HTERT RPE-1 (cell line): ENCODE results near the gene PCED1B.
"Not testable (repeated sequence)": the region's sequence is repeated elsewhere in the genome, so short reads cannot be mapped to it uniquely, and the experiment has no call there.

Experiments
- in situ Hi-C: fragments of 300-500 bp; cut with MboI; formaldehyde crosslinking; loops from 4 replicates; pipeline ENCODE4 v1.14.3; 2020; ENCODE audit warnings: low sequenced_read_pairs

The PCED1B gene

DNA sequence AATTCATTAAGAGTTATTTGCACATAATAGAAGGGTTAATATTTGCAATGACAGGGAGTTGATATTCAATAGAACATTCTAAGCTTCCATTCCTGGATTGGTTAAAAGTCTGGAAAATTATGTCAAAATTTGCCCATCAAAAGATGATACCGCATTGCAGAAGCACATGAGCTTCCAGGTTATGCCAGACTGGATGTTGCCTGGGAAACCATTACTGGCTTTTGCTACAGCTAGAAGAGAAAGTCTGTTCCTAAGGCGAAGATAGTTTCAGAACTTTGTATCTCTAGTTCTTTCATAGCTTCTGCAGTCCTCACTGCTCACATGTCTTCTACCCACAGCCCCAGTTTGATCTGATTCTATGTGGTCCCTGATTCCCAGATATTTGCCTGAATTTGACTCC lies 122.8 kb downstream of the PCED1B start:
- in situ Hi-C loops = no loop called here

- in situ Hi-C loops = no loop called here
Measured at GRCh38 chr12:47205532-47206449, 126.4 kb downstream of the PCED1B start.

- in situ Hi-C loops = no loop called here
Measured at GRCh38 chr12:47206450-47207339, 127.3 kb downstream of the PCED1B start.

DNA sequence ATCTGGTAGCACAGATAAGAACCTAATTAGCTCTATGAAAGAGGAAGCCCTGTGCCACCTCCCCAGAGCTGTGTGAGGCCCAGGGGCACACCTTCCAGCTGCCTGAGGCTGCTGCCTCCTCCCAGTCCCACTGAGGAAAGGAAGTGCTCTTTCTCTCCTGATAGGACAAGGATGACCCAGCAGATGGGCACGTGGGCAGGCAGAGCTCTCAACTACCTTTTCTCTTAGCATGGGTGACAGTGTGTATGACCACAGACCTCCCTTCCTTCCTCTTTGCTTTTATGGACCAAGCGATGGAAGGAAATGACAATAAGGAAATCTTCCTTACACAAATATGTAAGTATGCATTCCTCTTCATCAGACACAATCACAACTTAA lies 127.9 kb downstream of the PCED1B start:
- in situ Hi-C loops = no loop called here

DNA sequence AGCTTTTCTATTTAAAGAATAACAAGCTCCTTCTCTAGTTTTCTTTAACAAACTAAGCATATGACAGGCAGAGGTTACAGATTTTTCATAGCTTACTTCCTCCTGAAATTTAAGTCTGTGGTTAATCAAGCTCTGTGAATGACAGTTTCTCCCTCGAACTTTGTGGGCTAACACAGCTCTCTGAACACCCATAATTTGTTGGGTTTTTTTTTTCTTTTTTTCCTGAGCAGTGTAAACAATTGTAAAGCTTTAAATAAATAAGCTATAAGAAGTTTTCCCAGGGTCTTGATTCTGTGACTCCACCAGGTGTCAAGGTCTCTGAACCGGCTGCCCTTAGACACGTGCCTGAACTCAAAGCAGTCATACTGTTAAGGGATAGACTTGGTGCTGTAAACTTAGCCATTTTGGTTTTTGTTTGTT lies 128.4 kb downstream of the PCED1B start:
- in situ Hi-C loops = no loop called here

DNA sequence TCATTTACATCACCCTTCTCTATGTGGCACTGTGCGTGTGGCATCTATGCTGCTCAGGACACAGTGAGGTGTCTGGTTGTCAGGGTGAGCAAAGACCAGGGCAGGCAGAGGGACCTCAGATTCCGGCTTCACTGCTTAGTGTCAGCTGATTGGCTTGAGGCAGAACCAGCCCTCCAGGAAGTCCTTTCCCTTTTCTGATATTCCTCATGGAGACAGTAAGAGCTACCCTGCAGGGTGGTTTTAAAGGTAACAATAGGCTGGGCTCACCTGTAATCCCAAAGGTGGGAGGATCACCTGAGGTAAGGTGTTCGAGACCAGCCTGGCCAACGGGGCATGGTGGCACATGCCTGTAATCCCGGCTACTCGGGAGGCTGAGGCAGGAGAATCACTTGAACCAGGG lies 129.6 kb downstream of the PCED1B start:
- in situ Hi-C loops = no loop called here

DNA sequence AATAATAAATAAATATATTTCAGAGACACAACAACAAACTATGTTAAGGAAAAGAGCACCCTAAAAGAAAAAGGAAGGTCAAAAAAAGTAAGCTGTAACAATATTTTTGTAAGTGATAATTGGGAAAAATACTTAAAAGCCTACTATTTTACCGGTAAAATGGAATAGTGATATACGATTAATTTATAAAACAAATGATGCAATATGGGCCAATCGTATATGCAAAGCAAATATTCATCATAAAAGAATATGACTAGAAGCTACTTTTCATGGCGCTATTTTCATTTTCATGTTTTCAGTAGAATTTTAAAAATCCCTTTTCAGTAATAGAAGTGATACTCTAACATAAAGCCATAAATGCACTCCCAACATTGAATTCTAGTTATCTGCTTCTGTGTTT lies 131.4 kb downstream of the PCED1B start:
- in situ Hi-C loops = no loop called here

DNA sequence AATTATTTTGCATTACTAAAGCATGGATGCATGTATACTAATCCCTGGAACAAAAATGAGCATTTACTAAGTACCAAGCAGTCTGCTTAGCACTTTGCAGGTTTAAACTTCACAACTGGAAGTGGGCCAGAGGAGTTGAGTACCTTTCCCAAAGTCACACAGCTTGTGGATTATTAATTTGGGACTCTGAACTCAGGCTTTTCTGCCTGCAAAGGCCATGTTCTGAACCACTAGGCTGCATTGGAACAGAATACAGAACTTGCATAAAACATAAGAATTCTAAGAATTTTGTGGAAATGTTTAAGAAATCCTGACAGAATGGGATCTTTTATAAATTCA lies 133.2 kb downstream of the PCED1B start:
- in situ Hi-C loops = no loop called here

DNA sequence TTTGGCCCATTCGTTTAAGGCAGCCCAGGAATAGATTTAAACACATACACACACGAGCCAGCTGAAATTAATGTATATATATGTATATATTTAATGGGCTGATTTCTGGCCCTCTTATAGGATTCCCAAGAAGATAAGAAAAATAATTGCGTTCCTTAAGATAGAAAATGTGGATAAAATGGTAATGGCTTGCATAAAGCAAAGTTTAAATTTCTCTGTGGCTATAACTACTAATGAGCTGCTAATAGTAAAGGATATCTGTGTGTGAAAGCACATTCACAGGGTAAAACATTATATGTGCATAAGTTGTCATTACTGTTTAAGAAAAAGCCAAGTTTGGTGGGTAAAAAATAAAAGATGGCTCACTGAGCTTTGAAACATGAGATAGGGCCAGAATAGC lies 134.0 kb downstream of the PCED1B start:
- in situ Hi-C loops = no loop called here

- in situ Hi-C loops = no loop called here
Measured at GRCh38 chr12:47214001-47214619, 134.7 kb downstream of the PCED1B start.

DNA sequence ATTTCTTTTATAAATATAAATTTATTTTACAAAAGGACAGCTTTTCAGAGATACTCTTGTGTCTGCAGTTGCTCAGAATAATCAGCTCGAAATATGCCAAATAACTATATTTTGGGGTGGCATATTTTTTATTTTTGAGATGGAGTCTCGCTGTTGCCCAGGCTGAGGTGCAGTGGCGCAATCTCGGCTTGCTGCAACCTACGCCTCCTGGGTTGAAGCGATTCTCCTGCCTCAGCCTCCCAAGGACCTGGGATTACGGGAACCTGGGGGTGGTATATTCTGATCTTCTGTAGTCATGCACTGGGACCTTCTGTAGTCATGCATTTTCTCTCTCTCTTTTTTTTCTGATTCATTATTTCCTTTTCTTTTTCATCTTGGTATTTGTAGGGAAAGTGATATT lies 135.3 kb downstream of the PCED1B start:
- in situ Hi-C loops = no loop called here

DNA sequence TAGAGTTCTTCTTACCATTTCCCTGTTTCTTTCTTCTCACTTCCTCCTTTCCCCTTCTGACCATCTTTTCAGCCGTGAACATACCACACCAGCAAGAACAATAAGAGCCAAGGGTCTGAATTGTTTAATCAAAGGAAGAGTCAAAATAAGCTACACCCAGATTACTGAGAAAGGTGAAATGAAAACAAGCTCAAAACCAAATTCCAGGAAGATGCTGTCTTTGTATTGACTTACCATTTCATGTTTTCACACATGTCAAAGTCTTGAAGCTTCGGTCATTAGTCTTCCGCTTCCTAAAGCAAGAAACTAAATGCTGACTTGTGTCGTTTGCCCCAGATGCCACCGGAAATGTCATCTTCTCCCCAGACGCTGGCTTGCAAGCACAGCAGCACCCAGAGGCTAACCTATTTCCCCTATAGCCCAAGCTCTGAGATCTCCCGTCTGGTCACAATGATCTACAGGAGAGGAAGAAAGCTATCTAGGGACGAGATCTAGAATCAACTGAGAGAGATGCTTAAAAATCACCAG lies 136.8 kb downstream of the PCED1B start:
- in situ Hi-C loops = no loop called here

DNA sequence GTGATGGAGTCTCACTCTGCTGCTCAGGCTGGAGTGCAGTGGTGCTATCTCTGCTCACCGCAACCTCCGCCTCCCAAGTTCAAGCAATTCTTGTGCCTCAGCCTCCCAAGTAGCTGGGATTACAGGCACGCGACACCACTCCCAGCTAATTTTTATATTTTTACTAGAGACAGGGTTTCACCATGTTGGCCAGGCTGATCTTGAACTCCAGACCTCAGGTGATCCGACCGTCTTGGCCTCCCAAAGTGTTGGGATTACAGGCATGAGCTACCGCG lies 138.1 kb downstream of the PCED1B start:
- in situ Hi-C loops = not testable (repeated sequence)

GRCh38 chr12:47218191-47218654 lies 138.8 kb downstream of the PCED1B start:
- in situ Hi-C loops = no loop called here

DNA sequence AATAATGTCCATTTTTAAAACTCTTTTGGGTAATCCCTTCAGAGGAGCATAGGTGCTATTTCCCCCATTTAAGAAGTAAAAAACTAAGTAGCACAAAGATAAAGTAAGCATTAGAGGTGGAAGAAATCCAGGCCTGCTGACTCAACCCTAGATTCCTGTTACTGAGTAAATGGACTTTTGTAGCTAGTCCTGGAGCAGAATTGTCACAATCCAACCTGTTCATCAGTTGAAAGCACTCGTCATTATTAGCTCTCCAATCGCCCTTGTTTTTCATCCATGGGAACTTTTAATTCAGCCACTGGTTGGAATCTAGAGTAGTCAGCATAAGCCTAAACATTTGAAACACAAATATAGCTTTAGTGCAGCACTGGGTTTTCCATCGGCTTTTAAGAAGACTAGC lies 139.8 kb downstream of the PCED1B start:
- in situ Hi-C loops = no loop called here

- in situ Hi-C loops = no loop called here
Measured at GRCh38 chr12:47221256-47222023, 142.0 kb downstream of the PCED1B start.

DNA sequence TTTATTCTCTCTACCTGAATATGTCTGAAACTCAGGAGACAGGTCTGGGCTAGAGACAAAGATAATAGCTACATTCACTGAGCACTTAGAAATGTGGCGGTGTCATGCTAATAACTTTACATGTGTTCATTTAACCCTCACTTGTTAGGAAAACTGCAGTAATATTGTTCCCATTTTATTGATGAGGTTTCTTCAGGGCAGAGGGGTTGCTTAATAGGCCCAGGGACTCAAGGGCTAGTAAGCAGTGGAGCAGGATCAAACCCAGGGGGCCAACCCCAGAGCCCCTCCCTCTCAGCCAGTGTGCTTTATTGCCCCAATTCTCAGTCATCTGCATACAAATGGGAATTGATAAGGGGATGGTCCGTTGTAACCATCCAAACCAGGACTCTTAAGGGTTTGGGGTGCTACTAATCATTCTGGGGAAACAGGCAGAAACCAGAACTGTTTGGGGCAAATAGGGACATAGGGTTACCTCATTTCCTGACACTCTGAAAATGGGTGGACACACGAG lies 143.2 kb downstream of the PCED1B start:
- in situ Hi-C loops = no loop called here

- in situ Hi-C loops = no loop called here
Measured at GRCh38 chr12:47223031-47223847, 143.8 kb downstream of the PCED1B start.

DNA sequence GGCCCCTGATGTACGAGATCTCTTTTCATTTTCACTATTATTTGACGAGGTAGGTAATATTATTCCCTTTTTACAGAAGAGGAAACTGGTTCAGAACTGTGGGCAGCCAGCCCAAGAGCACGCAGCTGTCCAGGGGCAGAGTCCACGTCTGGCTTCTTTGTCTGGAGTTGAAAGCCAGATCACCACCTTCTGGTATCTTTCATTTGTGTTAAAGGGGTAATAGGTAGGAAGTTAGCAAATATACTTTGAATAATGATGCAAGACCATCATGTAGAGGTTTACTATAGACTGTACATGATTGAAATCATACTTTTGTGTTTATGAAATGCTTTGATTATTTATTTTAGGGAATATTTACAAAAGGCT lies 144.4 kb downstream of the PCED1B start:
- in situ Hi-C loops = no loop called here
